ENCODE measurements around the gene PSMD13.
"Not testable (repeated sequence)": the region's sequence is repeated elsewhere in the genome, so short reads cannot be mapped to it uniquely, and the experiment has no call there.

PSMD13 gene

GRCh38 chr11:261624-262023 is 24.8 kb downstream of the PSMD13 start:
- Histone ChIP-seq H3K79me2 (ENCODE audit: low read length) (no peaks in the 10 kb centered on the region), H2AFZ (ENCODE audit: low read depth, low read length) (no peak overlapping the region), H3K27ac (ENCODE audit: low read length) (no peak overlapping the region), H3K9me3 (ENCODE audit: insufficient read depth, low read length) (no peaks in the 10 kb centered on the region), H3K4me2 (ENCODE audit: low read length) (no peak overlapping the region), H3K36me3 (replicated peaks; ENCODE audit: low read depth, low read length) (no peaks in the 10 kb centered on the region), H4K20me1 (ENCODE audit: insufficient read depth, low read length) (no peaks in the 10 kb centered on the region), H3K9ac (ENCODE audit: low read length) (no peak overlapping the region), H3K4me3 (ENCODE audit: low read length) (no peak overlapping the region), H3K4me1 (ENCODE audit: low read length) (peaks cover 22% of the 10 kb centered on the region), H3K27me3 (ENCODE audit: low read depth, low read length) (no peaks in the 10 kb centered on the region)
- no peak for TF ChIP-seq EZH2phosphoT487 (IDR thresholded peaks at IDR 0.05; ENCODE audit: low read depth)
- TF ChIP-seq, protein P1, sequence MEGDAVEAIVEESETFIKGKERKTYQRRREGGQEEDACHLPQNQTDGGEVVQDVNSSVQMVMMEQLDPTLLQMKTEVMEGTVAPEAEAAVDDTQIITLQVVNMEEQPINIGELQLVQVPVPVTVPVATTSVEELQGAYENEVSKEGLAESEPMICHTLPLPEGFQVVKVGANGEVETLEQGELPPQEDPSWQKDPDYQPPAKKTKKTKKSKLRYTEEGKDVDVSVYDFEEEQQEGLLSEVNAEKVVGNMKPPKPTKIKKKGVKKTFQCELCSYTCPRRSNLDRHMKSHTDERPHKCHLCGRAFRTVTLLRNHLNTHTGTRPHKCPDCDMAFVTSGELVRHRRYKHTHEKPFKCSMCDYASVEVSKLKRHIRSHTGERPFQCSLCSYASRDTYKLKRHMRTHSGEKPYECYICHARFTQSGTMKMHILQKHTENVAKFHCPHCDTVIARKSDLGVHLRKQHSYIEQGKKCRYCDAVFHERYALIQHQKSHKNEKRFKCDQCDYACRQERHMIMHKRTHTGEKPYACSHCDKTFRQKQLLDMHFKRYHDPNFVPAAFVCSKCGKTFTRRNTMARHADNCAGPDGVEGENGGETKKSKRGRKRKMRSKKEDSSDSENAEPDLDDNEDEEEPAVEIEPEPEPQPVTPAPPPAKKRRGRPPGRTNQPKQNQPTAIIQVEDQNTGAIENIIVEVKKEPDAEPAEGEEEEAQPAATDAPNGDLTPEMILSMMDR (IDR thresholded peaks at IDR 0.05; ENCODE audit: low read depth, low read length), result no peak

DNA sequence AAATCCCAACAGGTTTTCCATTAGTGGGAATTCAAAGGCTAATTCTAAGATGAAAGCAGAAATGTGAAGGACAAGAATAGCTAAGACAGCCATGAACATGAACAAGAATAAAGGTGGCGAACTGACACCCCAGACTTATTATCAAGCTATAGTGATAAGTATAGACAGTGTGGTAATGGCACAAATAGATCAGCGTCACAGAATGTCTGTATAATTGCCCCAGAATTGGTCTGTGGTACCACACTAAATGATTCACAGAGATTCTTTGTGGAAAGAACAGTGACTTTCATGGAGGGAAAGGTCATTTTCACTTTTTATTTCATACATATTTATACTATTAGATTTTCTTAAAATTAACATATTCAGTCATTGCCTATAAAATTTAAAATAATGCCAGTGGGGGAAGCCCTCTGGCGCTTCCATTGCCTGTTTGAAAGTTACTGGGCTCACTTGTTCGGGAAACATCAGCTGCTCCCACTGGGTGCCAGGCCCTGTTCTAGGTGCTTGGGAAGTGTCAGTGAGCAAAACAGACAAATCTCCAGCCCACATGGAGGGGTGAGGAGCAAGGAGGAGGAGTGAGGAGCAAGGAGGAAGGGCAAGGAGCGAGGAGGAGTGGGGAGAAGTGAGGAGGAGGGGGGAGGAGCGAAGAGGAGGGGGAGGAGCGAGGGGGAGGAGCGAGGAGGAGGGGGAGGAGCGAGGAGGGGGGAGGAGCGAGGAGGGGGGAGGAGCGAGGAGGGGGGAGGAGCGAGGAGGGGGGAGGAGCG is 30.1 kb downstream of the PSMD13 start:
- H3K79me2 ChIP-seq (ENCODE audit: low read length), result peaks cover 10% of the 10 kb centered on the region; the same call in 1 of the 2 replicates
- H3K9me3 ChIP-seq (ENCODE audit: insufficient read depth, low read length), result no peaks in the 10 kb centered on the region
- peaks cover 40% of the 10 kb centered on the region for H3K4me1 ChIP-seq (ENCODE audit: low read length)
- H3K27ac ChIP-seq (ENCODE audit: low read length), result no peak overlapping the region
- no peaks in the 10 kb centered on the region for H3K36me3 ChIP-seq (replicated peaks; ENCODE audit: low read depth, low read length)
- H3K4me3 ChIP-seq (ENCODE audit: low read length), result peak overlapping the region; percentile 66
- no peak overlapping the region for H3K9ac ChIP-seq (ENCODE audit: low read length)
- no peaks in the 10 kb centered on the region for H3K27me3 ChIP-seq (ENCODE audit: low read depth, low read length)
- no peak overlapping the region; the same call in 1 of the 2 replicates for H2AFZ ChIP-seq (ENCODE audit: low read depth, low read length)
- no peak for TF ChIP-seq EZH2phosphoT487 (IDR thresholded peaks at IDR 0.05; ENCODE audit: low read depth)
- TF ChIP-seq, protein P1 (IDR thresholded peaks at IDR 0.05; ENCODE audit: low read depth, low read length), result no peak
- H4K20me1 ChIP-seq (ENCODE audit: insufficient read depth, low read length), result no peaks in the 10 kb centered on the region
- peak overlapping the region; percentile 63 for H3K4me2 ChIP-seq (ENCODE audit: low read length)

DNA sequence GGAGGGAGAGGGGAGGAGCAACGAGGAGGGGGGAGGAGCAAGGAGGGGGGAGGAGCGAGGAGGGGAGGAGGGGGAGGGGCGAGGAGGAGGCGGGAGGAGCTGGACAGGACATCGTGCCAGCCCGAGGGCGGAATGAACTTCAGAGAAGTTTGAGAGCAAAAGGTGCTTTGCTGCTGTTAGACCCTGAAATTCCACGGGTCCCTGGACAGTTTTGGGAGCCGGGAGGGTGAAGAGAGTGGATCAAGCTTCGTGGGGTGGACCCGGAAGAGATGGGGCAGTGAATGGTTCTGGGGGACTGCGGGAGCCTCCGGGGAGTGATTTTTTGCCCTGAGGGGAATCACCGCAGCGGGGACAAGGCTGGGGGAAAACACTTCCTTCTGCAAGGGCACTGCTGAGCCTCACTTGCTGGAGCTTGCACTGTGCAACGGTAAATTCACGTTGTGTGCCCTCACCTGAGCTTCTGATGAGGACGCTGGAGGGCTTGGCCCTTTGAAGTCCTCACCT is 30.8 kb downstream of the PSMD13 start:
- Histone ChIP-seq H3K9me3 (ENCODE audit: insufficient read depth, low read length) (no peaks in the 10 kb centered on the region), H3K79me2 (ENCODE audit: low read length) (peaks cover 10% of the 10 kb centered on the region; the same call in 1 of the 2 replicates), H3K4me1 (ENCODE audit: low read length) (peaks cover 35% of the 10 kb centered on the region), H3K27me3 (ENCODE audit: low read depth, low read length) (no peaks in the 10 kb centered on the region), H4K20me1 (ENCODE audit: insufficient read depth, low read length) (no peaks in the 10 kb centered on the region), H2AFZ (ENCODE audit: low read depth, low read length) (no peak overlapping the region; the same call in 1 of the 2 replicates), H3K9ac (ENCODE audit: low read length) (peak overlapping the region; percentile 100), H3K4me3 (ENCODE audit: low read length) (peak overlapping the region; percentile 96), H3K36me3 (replicated peaks; ENCODE audit: low read depth, low read length) (no peaks in the 10 kb centered on the region), H3K4me2 (ENCODE audit: low read length) (peak overlapping the region; percentile 100), H3K27ac (ENCODE audit: low read length) (peak overlapping the region; percentile 97)
- TF ChIP-seq EZH2phosphoT487 (IDR thresholded peaks at IDR 0.05; ENCODE audit: low read depth), result no peak
- TF ChIP-seq, protein P1 (IDR thresholded peaks at IDR 0.05; ENCODE audit: low read depth, low read length), result no peak

GRCh38 chr11:268716-269145 is 32.0 kb downstream of the PSMD13 start:
- H3K4me3 ChIP-seq (ENCODE audit: low read length), result peak overlapping the region; percentile 96
- H3K27me3 ChIP-seq (ENCODE audit: low read depth, low read length); H2AFZ ChIP-seq (ENCODE audit: low read depth, low read length); H3K79me2 ChIP-seq (ENCODE audit: low read length); H3K36me3 ChIP-seq (replicated peaks; ENCODE audit: low read depth, low read length); H3K9me3 ChIP-seq (ENCODE audit: insufficient read depth, low read length); H4K20me1 ChIP-seq (ENCODE audit: insufficient read depth, low read length): not testable (repeated sequence)
- H3K4me1 ChIP-seq (ENCODE audit: low read length), result peaks cover 35% of the 10 kb centered on the region
- H3K9ac ChIP-seq (ENCODE audit: low read length), result peak overlapping the region; percentile 100
- peak overlapping the region; percentile 97 for H3K27ac ChIP-seq (ENCODE audit: low read length)
- peak overlapping the region; percentile 100 for H3K4me2 ChIP-seq (ENCODE audit: low read length)
- TF ChIP-seq, protein P1 (IDR thresholded peaks at IDR 0.05; ENCODE audit: low read depth, low read length), result peak; percentile 24; the same call in 1 of the 2 replicates

Measured in OCI-LY3 (cell line).